Fibroblast of lung (primary cell): Measurements from ENCODE around the gene KRT80.

Experiments used
- EZH2 ChIP-seq: IDR thresholded peaks from 2 replicates; pipeline ENCODE4 v1.5.1; 2012; ENCODE audit warnings: low read length, control low read depth, mild to moderate bottlenecking; ENCODE audit errors: missing control alignments
- TF ChIP-seq, protein P1 (sequence below), 2 donors: IDR thresholded peaks in 1 of 2; conservative IDR thresholded peaks in 1 of 2; 1 replicate in 1 of 2; 2 replicates in 1 of 2; pipeline ENCODE4 v1.5.1; 2011 to 2012; ENCODE audit warnings: low read length in 2 of 2, control low read depth in 1 of 2, inconsistent platforms in 1 of 2, low read depth in 1 of 2, mild to moderate bottlenecking in 1 of 2

DNA sequence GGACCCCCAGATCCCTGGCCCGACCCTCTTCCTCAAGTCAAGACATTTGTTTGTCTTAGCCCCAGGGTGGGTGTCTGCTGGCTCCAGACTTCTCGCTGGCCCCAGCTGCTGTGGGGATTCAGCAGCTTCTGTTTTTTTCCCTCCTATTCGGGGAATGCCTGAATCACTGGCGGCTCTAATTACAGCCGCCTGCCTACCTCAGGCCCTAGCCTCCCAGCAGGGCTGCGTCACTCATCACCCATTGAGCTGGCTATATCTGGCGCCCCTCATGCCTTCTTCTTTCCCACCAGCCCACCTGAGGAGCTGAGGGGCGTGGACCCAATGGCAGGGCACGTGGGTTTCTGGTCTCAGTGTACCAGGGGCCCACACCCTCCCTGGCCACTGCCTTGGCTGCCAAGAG lies 10.1 kb downstream of the KRT80 start:
- TF ChIP-seq EZH2, result no peak
- TF ChIP-seq, protein P1, sequence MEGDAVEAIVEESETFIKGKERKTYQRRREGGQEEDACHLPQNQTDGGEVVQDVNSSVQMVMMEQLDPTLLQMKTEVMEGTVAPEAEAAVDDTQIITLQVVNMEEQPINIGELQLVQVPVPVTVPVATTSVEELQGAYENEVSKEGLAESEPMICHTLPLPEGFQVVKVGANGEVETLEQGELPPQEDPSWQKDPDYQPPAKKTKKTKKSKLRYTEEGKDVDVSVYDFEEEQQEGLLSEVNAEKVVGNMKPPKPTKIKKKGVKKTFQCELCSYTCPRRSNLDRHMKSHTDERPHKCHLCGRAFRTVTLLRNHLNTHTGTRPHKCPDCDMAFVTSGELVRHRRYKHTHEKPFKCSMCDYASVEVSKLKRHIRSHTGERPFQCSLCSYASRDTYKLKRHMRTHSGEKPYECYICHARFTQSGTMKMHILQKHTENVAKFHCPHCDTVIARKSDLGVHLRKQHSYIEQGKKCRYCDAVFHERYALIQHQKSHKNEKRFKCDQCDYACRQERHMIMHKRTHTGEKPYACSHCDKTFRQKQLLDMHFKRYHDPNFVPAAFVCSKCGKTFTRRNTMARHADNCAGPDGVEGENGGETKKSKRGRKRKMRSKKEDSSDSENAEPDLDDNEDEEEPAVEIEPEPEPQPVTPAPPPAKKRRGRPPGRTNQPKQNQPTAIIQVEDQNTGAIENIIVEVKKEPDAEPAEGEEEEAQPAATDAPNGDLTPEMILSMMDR (conservative IDR thresholded peaks at IDR 0.05 in 1 of 2, IDR thresholded peaks at IDR 0.05 in 1 of 2; ENCODE audit: low read depth in 1 of 2, low read length in 2 of 2), result no peak
